HG02885 (cell line): ENCODE data around the gene NRAS.
"Not testable (repeated sequence)": the region's sequence is repeated elsewhere in the genome, so short reads cannot be mapped to it uniquely, and the experiment has no call there.

Experiments used
- ATAC-seq: cut with Tn5 transposase; IDR thresholded peaks from one replicate; pipeline ENCODE4 v1.9.1; 2021; ENCODE audit warnings: mild to moderate bottlenecking; ENCODE audit not compliant: unreplicated experiment, poor library complexity

NRAS gene

GRCh38 chr1:114716304-114717170 lies at the start of gene NRAS:
Gene NRAS (minus strand): TSS chr1:114716771. CDS start chr1:114716160, 611 bp downstream.
- peak; percentile 94 for ATAC-seq

DNA sequence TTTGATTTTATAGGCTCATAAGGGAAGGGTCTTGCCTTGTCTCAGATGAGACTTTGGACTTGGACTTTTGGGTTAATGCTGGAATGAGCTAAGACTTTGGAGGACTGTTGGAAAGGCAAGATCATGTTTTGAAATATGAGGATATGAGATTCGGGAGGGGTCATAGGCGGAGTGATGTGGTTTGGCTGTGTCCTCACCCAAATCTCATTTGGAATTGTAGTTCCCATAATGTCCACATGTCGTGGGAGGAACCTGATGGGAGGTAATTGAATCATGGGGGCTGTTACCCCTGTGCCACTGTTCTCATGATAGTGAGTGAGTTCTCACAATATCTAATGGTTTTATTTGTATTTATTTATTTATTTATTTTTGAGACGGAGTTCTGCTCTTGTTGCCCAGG lies 48.1 kb upstream of the NRAS start:
- ATAC-seq, result no peak

GRCh38 chr1:114758256-114758832 lies 41.8 kb upstream of the NRAS start:
- ATAC-seq, result no peak

DNA sequence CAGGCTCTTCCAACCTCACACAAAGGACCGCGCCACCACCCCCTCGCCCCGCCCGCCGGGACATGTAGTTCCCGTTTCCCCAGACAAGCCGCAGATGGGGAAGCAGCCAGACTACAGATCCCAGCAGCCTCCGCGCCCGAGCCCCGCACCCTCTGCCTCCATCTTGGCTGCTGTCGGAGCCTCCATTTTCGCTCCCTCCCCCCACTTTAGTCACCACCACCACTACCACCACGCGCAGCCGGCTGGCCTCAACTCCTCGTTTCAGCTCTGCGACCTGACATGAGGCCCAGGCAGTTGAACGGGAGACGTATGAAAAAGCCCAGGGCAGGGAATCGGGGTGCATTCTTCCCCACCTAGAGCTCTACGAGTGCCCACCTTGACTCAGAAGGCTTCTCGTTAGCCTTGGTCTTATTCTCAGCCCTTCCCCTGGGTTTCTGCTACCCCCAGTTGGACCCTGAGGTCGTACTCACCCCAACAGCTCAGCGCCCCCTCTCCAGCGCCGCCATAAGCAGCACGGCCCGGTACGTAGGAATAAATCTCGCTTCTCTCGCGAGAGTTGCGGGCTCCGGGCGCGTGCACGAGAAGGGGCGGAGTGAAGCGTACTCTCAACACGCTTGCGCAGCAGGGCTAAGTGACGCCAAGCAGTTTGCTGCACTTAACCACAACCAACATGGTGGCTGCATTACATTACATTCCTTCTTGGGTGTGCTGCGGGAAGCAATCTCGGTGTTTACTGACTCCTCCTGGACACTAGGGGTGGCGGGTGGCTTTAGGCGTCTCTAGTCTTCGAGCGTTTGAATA lies 41.1 kb upstream of the NRAS start, which contains the start of gene CSDE1:
CSDE1 (minus strand) TSS at position 530 of the 801 bp plus-strand sequence. CDS start 18,094 bp downstream, outside the sequence.
- ATAC-seq, result peak; percentile 81

- no peak for ATAC-seq
These were observed 40.4 kb upstream of the NRAS start for GRCh38 chr1:114756949-114757454.

GRCh38 chr1:114756009-114756892 lies 39.7 kb upstream of the NRAS start:
- ATAC-seq, result peak; percentile 48

DNA sequence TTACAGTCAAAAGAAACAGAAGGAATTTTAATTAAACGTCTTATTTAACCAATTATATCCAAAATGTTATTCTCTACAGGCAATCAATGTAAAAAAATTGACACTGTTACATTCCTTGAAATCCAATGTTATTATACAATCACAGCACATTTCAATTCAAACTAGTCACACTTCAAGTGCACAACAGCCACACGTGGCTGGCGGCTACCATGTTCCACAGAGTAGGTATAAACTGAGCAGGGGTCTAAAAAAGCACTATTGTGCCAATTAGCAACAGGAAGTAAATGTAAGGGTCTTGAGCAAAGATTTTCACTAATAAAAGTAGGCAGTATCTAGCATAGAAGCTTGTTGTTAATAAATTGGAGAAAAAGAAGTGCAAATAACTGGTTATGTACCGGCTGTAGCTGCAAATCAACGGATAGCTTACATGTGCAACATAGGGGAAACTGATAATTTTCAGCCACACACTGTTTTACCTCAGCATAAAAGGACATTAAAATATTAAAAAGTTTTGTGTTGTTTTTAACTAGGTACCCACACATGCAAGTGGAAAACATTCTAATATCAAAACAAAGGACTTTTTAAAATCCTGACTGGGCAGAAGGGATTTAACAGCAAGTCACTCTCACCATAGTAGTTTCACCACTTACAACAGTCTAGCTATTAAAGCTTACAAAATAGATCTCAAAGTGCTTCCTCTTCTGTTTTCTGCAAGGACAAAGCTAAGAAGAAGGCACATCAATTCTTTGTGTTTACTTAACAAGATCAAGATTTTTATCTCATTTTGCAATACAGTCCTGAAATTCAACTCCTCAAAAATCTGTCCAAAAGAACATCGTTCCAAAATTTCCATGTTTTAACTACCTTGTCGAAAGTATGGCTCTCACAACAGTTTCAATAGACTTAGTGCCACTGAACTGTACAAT lies 38.7 kb upstream of the NRAS start:
- ATAC-seq, result no peak

DNA sequence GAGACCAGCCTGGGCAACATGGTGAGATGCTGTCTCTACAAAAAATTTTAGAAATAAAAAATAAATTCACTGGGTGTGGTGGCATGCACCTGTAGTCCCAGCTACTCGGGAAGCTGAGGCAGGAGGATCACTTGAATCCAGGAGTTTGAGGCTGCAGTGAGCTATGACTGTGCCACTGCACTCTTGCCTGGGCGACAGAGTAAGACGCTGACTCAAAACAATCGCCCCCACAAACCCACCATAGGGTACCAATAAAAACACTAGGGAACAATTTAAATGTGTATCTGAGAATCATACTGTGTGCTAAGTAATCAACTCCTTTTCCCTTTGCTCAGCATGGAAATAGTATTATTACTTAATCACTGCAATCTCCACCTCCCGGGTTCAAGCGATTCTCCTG lies 37.1 kb upstream of the NRAS start:
- ATAC-seq, result not testable (repeated sequence)

- no peak for ATAC-seq
These were observed 36.6 kb upstream of the NRAS start for GRCh38 chr1:114753143-114753542.

DNA sequence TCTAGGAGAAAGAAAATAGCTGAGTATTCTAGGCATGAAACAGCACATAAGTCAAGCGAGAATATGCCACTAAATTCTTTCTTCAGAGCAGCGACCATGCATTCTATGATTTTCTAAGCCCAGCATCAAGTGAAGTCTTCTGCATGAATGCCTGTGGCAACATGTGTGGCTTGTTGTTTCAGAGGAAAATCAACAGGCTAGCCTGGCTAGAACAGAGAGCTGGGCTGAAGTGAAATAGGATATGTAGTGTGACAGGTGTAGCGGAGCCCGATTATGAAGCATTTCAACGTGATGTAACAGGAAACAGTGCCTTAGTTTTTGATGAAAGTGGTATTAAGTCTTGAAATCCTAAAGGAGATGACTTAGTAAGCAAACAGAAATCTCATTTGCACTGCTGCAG lies 34.2 kb upstream of the NRAS start:
- no peak for ATAC-seq

- ATAC-seq, result no peak
These were observed 33.3 kb upstream of the NRAS start for GRCh38 chr1:114749835-114750234.

- ATAC-seq, result no peak
These were observed 30.0 kb upstream of the NRAS start for GRCh38 chr1:114746450-114747121.

GRCh38 chr1:114745291-114745690 lies 28.7 kb upstream of the NRAS start:
- no peak for ATAC-seq

DNA sequence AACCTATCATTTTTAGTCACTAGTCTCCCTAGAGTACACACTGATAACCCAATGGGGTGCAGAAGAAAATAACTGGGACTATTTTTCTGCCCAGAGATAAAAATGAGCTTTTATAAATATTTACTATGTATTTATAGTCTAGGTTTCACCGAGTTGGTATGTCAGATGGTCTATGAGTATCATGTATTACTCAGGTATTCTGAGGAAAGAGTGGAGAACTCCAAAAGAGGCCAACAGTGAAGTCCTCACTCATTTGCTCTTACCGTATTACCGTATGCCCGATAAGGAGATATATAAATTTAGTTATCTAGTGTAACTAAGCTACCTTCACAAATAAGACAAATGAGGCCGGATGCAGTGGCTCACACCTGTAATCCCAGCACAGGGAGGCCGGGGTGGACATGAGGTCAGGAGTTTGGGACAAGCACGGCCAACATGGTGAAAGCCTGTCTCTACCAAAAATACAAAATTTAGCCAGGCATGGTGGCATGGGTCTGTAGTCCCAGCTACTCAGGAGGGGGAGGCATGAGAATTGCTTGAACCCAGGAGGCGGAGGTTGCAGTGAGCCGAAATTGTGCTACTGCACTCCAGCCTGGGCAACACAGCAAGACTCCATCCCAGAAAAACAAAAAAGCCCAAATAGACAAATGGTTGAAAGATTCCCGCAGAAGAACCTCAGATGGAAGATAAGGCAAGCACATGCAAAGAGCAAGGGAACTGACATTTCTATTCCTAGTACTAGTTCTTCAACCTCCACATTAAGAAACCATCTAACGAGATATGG lies 25.6 kb upstream of the NRAS start:
- no peak for ATAC-seq

GRCh38 chr1:114740331-114740730 lies 23.8 kb upstream of the NRAS start:
- no peak for ATAC-seq

DNA sequence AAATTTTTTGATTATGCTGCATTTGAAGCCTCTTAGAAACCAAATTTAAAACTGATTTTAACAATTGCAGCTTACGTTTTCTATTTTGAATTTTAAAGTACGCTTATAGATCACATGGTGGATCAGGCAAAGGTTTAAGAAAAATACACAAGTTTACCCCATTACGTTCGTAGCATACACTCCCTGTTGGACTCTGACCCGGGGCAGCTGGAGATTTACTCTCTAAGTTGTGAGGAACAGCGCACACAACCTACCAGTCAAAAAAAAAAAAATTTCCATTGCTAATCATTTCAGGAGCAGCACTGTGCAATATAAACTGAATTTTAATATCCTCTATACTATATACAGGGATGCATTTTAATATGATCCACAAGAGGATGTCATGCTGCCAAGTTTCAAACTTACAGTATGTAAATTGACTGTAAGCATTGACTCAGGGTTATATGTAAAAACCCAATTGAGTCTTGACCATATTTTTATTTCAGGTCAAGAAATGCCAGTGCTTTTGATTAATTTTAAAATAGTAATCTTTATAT lies 20.8 kb upstream of the NRAS start:
- ATAC-seq, result no peak

- ATAC-seq, result no peak
These were observed 18.9 kb upstream of the NRAS start for GRCh38 chr1:114735479-114735878.
